ENCODE measurements around the gene CDC42EP1. TPM values are rescaled to one million over a fixed set of nuclear protein-coding genes. Genes with fewer than 3 reads are reported as not detected.
"Not testable (repeated sequence)": the region's sequence is repeated elsewhere in the genome, so short reads cannot be mapped to it uniquely, and the experiment has no call there.

CDC42EP1 gene
- total and polyA plus RNA-seq, 8 donors: 30.8 to 84.3 (median 49.8) TPM

DNA sequence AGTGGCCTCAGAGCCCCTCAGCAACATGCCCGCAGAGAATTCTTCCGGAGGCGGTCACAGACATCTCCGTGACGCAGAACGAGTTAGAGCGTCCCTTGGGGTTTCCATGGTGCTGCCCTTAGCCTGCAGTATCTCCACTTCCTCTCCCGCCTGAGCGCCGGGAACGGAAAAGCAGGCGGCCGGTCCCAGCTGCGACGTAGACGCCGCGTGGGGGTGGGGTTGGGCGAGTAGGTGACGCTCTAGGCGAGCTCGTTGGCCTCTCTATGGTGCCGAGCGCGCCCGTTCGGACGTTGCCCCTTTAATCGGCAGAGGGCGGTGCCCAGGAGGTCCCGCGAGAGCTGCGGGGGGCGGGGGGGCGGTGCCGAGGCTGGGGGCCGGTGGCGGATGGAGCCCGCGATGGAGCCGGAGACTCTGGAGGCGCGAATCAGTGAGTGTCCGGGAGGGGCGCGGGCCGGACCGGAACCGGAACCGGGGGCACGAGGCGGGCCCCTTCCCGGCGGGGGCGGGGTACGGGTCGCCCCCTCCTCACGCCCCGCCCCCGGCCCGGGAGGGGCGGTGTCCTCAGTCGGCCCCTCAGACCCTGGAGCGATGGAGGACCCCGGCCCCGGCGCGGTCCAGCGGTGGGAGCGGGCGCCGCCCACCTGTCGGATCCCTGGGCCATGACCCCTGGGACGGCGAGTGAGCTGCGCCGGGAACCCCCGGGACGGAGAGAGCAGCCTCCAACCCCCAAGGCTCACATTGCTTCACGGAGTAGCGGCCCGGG lies 48.4 kb downstream of the CDC42EP1 start, which contains the start of gene GGA1:
Gene GGA1 (plus strand): TSS at position 358 of the 763 bp plus-strand sequence. CDS start 27 bp downstream, at position 385.
- ATAC-seq (peak; percentile 88), DNase-seq (peak; percentile 97 to 99 (median 98))
- intact Hi-C loops (cut with DNase I): no loop called here
- H3K27me3 ChIP-seq: no peaks in the 10 kb centered on the region
- peak within 1 kb of the TSS; percentile 96 to 99 for H3K4me3 ChIP-seq
- peaks cover 13 to 46% of the 10 kb centered on the region in 2 donors for H3K4me1 ChIP-seq
- no peaks in the 10 kb centered on the region for H3K9me3 ChIP-seq
- no peak for TF ChIP-seq CTCF (IDR thresholded peaks at IDR 0.05)
- H3K36me3 ChIP-seq: no peaks in the 10 kb centered on the region
- peak within 1 kb of the TSS; percentile 95 to 98 for H3K27ac ChIP-seq

DNA sequence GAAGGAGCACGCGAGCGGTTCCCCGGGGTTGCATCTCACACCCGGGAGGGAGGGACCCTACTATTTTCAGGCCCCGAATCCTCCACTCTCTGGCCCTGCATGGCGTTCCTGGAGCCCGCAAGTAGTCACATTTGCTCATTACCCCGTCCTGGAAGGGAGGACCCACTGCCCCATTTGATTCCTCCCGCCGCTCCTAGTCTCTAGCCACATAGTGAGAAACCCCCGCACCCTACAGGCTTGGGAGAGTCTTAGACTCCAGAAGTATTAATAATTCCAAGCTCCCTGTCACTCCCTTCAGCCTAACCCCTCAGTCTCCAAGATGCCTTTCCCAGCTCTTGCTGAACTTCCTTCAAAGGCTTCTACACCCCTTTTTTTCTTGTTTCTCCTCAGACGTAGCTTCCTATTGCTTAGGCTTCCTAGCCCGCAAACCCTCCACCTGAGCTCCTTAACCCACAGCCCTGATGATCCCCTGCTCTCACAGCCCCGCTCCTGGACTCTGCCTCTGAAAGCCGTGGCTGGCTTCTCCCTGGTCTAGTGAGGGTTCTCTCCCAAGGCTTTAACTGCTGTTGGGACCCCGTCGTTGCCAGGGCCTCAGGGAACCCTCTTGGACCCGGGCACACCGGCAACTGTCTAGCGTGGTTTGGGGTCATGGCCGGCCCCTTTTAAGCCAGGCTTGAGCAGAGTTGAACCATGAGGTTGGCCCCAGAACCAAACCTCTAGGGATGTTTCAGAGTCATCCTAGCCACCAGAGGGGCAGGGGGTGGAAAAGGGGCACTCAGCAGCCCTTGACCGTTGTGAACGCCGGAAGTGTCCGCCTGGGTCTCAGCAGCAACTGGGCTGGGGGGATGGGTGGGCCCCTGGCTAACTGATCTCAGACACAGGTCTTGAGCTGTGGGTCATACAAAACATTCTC lies 49.2 kb downstream of the CDC42EP1 start:
- no peak for TF ChIP-seq CTCF (IDR thresholded peaks at IDR 0.05)
- Histone ChIP-seq H3K9me3 (no peaks in the 10 kb centered on the region), H3K27me3 (no peaks in the 10 kb centered on the region), H3K4me3 (peak overlapping the region; percentile 96 to 99), H3K27ac (peak overlapping the region; percentile 95 to 98), H3K4me1 (peaks cover 13 to 46% of the 10 kb centered on the region in 2 donors), H3K36me3 (peaks cover 0 to 8% of the 10 kb centered on the region in 2 donors)
- DNase-seq: no peak
- no peak for ATAC-seq
- intact Hi-C loops (cut with DNase I): no loop called here

DNA sequence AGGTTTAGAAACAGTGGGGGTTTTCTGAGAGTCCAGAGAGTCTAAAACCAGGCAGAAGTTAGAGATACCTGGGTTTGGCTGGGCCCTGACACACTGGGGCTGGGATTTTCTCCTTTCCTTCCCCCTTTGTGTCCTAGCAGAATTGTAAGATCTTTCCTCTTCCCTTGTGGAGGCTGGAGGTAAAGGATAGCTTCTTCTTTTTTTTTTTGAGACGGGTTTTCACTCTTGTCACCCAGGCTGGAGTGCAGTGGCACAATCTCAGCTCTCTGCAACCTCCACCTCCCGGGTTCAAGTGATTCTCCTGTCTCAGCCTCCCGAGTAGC lies 49.8 kb downstream of the CDC42EP1 start:
- ATAC-seq; intact Hi-C loops (cut with DNase I); H3K9me3 ChIP-seq; DNase-seq; H3K27me3 ChIP-seq: not testable (repeated sequence)
- Histone ChIP-seq H3K4me3 (peak overlapping the region; percentile 96 to 99), H3K36me3 (peaks cover 0 to 14% of the 10 kb centered on the region in 2 donors), H3K27ac (peak overlapping the region; percentile 95 to 98), H3K4me1 (peaks cover 13 to 46% of the 10 kb centered on the region in 2 donors)

DNA sequence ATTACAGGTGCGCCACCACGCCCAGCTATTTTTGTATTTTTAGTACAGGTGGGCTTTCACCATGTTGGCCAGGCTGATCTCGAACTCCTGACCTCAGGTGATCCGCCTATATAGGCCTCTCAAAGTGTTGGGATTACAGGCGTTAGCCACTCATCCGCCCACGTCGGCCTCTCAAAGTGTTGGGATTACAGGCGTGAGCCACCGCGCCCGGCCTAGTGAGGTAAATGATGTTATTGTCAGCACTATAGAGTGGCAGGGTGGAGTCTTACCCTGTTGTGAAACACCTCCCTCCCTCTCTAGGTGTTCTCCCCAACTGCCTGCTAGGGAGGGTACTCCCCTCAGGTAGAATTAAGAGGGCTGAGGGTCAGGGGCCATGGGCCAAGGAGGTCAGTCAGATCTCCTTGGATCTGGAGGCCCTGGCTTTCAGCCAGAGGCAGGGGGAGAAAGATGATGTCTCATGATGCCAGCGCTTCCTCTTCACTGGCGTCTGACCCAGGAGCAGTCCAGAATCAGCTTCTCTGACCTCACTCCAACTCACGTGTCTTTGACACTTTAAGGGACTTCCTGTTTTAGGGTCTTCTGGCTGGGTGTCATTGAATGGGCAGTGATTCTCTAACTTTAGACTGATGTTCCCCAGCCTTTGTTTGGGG lies 50.3 kb downstream of the CDC42EP1 start:
- H3K36me3 ChIP-seq: peaks cover 0 to 19% of the 10 kb centered on the region in 2 donors
- DNase-seq (peak in 1 of 4 donors; percentile 82), ATAC-seq (no peak)
- H3K4me1 ChIP-seq: peaks cover 13 to 46% of the 10 kb centered on the region in 2 donors
- peak overlapping the region in 1 of 2 donors; percentile 99 for H3K4me3 ChIP-seq
- H3K27ac ChIP-seq: peak overlapping the region; percentile 95 to 98
- no peaks in the 10 kb centered on the region for H3K9me3 ChIP-seq
- intact Hi-C loops (cut with DNase I): no loop called here
- no peak for TF ChIP-seq CTCF (IDR thresholded peaks at IDR 0.05)
- H3K27me3 ChIP-seq: no peaks in the 10 kb centered on the region

DNA sequence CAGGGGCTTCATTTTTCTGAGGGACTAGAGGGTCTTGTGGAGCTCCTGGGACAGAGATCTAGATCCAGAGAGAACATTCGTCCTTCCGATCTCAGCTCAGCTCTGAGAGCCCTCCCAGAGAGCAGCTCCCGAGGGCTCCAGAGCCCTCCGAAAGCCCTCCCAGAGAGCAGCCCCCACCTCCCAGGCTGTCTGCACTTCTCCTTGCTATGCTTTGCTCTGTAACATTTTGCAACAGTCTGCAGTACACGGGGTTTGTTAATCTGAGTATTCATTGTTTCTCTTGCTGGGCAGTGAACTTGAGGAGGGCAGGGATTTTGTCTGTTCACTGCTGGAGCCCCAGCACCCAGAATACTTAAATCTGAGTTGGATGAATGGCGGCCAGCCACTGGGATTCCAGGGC lies 50.9 kb downstream of the CDC42EP1 start:
- peaks cover 0 to 25% of the 10 kb centered on the region in 2 donors for H3K36me3 ChIP-seq
- intact Hi-C loops (cut with DNase I): no loop called here
- ATAC-seq: no peak
- peaks cover 13 to 46% of the 10 kb centered on the region in 2 donors for H3K4me1 ChIP-seq
- H3K27ac ChIP-seq: peak overlapping the region in 1 of 2 donors; percentile 98
- no peaks in the 10 kb centered on the region for H3K27me3 ChIP-seq
- no peak for TF ChIP-seq CTCF (IDR thresholded peaks at IDR 0.05)
- peak overlapping the region in 1 of 2 donors; percentile 99 for H3K4me3 ChIP-seq
- H3K9me3 ChIP-seq: no peaks in the 10 kb centered on the region
- no peak for DNase-seq

Data from left lung (tissue), 10 donors.